Measurements from ENCODE around the gene B3GNT2.

DNA sequence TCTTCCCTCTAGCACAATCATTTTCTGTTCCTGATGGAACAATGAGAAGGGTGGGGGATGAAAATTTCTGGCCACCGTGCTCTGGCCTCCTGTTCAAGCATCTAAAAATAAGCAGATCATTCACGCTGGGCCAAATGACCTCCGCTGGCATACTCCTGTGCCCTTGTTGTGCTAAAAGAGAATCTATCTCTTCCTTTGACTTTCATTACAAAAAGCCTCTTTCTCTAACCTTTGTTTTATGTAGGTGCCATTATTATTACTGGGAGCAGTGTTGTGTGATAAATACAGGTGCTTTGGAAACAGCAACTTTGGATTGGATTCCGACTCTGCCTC is 44.6 kb upstream of the B3GNT2 start:
- TF ChIP-seq, protein P1, sequence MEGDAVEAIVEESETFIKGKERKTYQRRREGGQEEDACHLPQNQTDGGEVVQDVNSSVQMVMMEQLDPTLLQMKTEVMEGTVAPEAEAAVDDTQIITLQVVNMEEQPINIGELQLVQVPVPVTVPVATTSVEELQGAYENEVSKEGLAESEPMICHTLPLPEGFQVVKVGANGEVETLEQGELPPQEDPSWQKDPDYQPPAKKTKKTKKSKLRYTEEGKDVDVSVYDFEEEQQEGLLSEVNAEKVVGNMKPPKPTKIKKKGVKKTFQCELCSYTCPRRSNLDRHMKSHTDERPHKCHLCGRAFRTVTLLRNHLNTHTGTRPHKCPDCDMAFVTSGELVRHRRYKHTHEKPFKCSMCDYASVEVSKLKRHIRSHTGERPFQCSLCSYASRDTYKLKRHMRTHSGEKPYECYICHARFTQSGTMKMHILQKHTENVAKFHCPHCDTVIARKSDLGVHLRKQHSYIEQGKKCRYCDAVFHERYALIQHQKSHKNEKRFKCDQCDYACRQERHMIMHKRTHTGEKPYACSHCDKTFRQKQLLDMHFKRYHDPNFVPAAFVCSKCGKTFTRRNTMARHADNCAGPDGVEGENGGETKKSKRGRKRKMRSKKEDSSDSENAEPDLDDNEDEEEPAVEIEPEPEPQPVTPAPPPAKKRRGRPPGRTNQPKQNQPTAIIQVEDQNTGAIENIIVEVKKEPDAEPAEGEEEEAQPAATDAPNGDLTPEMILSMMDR (IDR thresholded peaks at IDR 0.05) = no peak
- TF ChIP-seq EZH2 (IDR thresholded peaks at IDR 0.05; ENCODE audit: borderline replicate concordance, insufficient read depth, low read depth, low read length, poor library complexity, severe bottlenecking) = no peak

Measured in B cell (primary cell).